ENCODE data around the gene CNPY3.

The CNPY3 gene

GRCh38 chr6:42933205-42933604 is 3.9 kb downstream of the CNPY3 start:
- H3K4me1 ChIP-seq (ENCODE audit: control insufficient read depth, insufficient read depth, low read length), result peaks cover 3% of the 10 kb centered on the region; the same call in 1 of the 2 replicates
- H3K36me3 ChIP-seq (ENCODE audit: control insufficient read depth in 2 of 2, insufficient read depth in 1 of 2, low read length in 2 of 2), result peaks cover 10 to 59% of the 10 kb centered on the region in 2 experiments; a peak in 2 of 3 replicates
- no peaks in the 10 kb centered on the region for H3K9me3 ChIP-seq (ENCODE audit: control insufficient read depth, insufficient read depth, low read depth, low read length)
- POLR2A ChIA-PET, result no interaction called here
- H3K27ac ChIP-seq (ENCODE audit: extremely low read depth, low read depth, low read length), result no peak overlapping the region
- CTCF ChIA-PET, result interaction anchor here (2.0 kb wide), 1 partner anchor 32 kb away, joined by 5 read pairs; no protein-coding TSS in a partner anchor
- no peak overlapping the region for H3K4me3 ChIP-seq (ENCODE audit: low read depth, low read length)
- no peak for TF ChIP-seq ZNF341 (tag by site-specific recombination; IDR thresholded peaks at IDR 0.05; ENCODE audit: low read depth)
- no peak for TF ChIP-seq ZNF610 (tag by site-specific recombination; IDR thresholded peaks at IDR 0.05; ENCODE audit: borderline replicate concordance)
- no peak for TF ChIP-seq ZNF202 (tag by site-specific recombination; IDR thresholded peaks at IDR 0.05; ENCODE audit: borderline replicate concordance)
- no peak for TF ChIP-seq ZNF513 (tag by site-specific recombination; IDR thresholded peaks at IDR 0.05)
- TF ChIP-seq ZNF785 (tag by site-specific recombination; IDR thresholded peaks at IDR 0.05), result no peak
- no peak for TF ChIP-seq ZNF621 (tag by site-specific recombination; IDR thresholded peaks at IDR 0.05)
- no peak for TF ChIP-seq ZFP37 (tag by site-specific recombination; IDR thresholded peaks at IDR 0.05)
- no peak for TF ChIP-seq ZFP41 (tag by site-specific recombination; IDR thresholded peaks at IDR 0.05; ENCODE audit: borderline replicate concordance)
- no peak for TF ChIP-seq SP3 (tag by site-specific recombination; IDR thresholded peaks at IDR 0.05)
- no peak for TF ChIP-seq TCF7L2 (IDR thresholded peaks at IDR 0.05; ENCODE audit: borderline replicate concordance, low read depth, low read length)
- no peak for TF ChIP-seq ZNF112 (tag by site-specific recombination; IDR thresholded peaks at IDR 0.05)
- TF ChIP-seq ZNF585B (tag by site-specific recombination; IDR thresholded peaks at IDR 0.05), result no peak
- no peak for TF ChIP-seq OSR2 (tag by site-specific recombination; IDR thresholded peaks at IDR 0.05)
- TF ChIP-seq ZNF221 (tag by site-specific recombination; IDR thresholded peaks at IDR 0.05; ENCODE audit: borderline replicate concordance), result no peak
- TF ChIP-seq REST (tag by site-specific recombination; IDR thresholded peaks at IDR 0.05), result no peak
- no peak for TF ChIP-seq KLF7 (tag by site-specific recombination; IDR thresholded peaks at IDR 0.05; ENCODE audit: borderline replicate concordance)
- TF ChIP-seq ZNF23 (tag by site-specific recombination; IDR thresholded peaks at IDR 0.05; ENCODE audit: borderline replicate concordance), result no peak

- Histone ChIP-seq H3K4me1 (ENCODE audit: control insufficient read depth, insufficient read depth, low read length) (no peaks in the 10 kb centered on the region), H3K9me3 (ENCODE audit: control insufficient read depth, insufficient read depth, low read depth, low read length) (no peaks in the 10 kb centered on the region), H3K36me3 (ENCODE audit: control insufficient read depth in 2 of 2, insufficient read depth in 1 of 2, low read length in 2 of 2) (peaks cover 10 to 78% of the 10 kb centered on the region in 2 experiments; a peak in 2 of 3 replicates), H3K4me3 (ENCODE audit: low read depth, low read length) (no peak overlapping the region), H3K27ac (ENCODE audit: extremely low read depth, low read depth, low read length) (no peak overlapping the region)
- TF ChIP-seq ZFHX2 (tag by site-specific recombination; conservative IDR thresholded peaks at IDR 0.05), result no peak
- no peak for TF ChIP-seq REST (tag by site-specific recombination; IDR thresholded peaks at IDR 0.05)
- no peak for TF ChIP-seq ZNF560 (tag by site-specific recombination; IDR thresholded peaks at IDR 0.05; ENCODE audit: borderline replicate concordance)
- no peak for TF ChIP-seq ZNF660 (tag by site-specific recombination; IDR thresholded peaks at IDR 0.05)
- TF ChIP-seq ZNF175 (tag by site-specific recombination; IDR thresholded peaks at IDR 0.05), result no peak
- no peak for TF ChIP-seq KLF17 (tag by site-specific recombination; IDR thresholded peaks at IDR 0.05)
- TF ChIP-seq KLF8 (tag by site-specific recombination; IDR thresholded peaks at IDR 0.05), result no peak
- no peak for TF ChIP-seq YY1 (tag by site-specific recombination; IDR thresholded peaks at IDR 0.05)
- TF ChIP-seq PATZ1 (tag by site-specific recombination; IDR thresholded peaks at IDR 0.05), result no peak
- no peak for TF ChIP-seq ZNF341 (tag by site-specific recombination; IDR thresholded peaks at IDR 0.05; ENCODE audit: low read depth)
- CTCF ChIA-PET, result no interaction called here
- POLR2A ChIA-PET, result no interaction called here
Measured at GRCh38 chr6:42935322-42935721, 6.0 kb downstream of the CNPY3 start.
